Spleen (tissue), 7 donors: Measurements from ENCODE around the gene NARS2.

Source experiments
- POLR2A ChIP-seq, 3 donors: fragments of 450-650 bp; IDR thresholded peaks; one replicate each; pipeline ENCODE4 v1.5.1; 2017; ENCODE audit warnings: antibody characterized with exemption in 3 of 3, mild to moderate bottlenecking in 1 of 3
- TF ChIP-seq, protein P1 (sequence below), 11 experiments: fragments of 200-600 bp in 7 of 11; fragments of 450-650 bp in 4 of 11; sonication (generic) in 4 of 11; IDR thresholded peaks in 8 of 11; conservative IDR thresholded peaks in 3 of 11; 1 replicate in 7 of 11; 2 replicates in 4 of 11; pipeline versions ENCODE4 v1.4.0 to v1.8.0; 2016 to 2021; ENCODE audit warnings: antibody characterized with exemption in 11 of 11, inconsistent platforms in 4 of 11, mild to moderate bottlenecking in 1 of 11
- donor health status: DM: no; HTN: no; CAD: no; lungs with moderate emphysema.
- donor health status: DM: no; HTN: no; CAD: no.
- donor health status: DM: no; HTN: no; CAD: no.

DNA sequence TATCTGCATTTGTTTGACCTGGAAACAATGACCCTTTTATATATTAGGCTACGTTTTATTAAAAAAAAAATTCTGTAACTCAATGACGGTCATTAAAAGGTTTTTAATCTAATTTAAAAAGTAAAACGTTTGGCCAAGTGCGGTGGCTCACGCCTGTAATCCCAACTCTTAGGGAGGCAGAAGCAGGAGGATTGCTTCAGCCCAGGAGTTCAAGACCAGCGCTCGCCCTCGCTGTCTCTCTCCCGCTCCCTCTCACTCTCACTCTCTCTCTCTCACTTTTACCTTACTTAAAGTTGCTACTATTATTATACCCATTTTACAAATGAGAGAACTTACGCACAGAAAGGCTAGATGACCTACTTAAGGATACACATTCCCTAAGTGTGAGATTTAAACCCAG lies 814 bp upstream of the NARS2 start:
- no peak for TF ChIP-seq POLR2A (IDR thresholded peaks at IDR 0.05)
- TF ChIP-seq, protein P1, sequence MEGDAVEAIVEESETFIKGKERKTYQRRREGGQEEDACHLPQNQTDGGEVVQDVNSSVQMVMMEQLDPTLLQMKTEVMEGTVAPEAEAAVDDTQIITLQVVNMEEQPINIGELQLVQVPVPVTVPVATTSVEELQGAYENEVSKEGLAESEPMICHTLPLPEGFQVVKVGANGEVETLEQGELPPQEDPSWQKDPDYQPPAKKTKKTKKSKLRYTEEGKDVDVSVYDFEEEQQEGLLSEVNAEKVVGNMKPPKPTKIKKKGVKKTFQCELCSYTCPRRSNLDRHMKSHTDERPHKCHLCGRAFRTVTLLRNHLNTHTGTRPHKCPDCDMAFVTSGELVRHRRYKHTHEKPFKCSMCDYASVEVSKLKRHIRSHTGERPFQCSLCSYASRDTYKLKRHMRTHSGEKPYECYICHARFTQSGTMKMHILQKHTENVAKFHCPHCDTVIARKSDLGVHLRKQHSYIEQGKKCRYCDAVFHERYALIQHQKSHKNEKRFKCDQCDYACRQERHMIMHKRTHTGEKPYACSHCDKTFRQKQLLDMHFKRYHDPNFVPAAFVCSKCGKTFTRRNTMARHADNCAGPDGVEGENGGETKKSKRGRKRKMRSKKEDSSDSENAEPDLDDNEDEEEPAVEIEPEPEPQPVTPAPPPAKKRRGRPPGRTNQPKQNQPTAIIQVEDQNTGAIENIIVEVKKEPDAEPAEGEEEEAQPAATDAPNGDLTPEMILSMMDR (IDR thresholded peaks at IDR 0.05 in 8 of 11, conservative IDR thresholded peaks at IDR 0.05 in 3 of 11) = no peak
